ENCODE measurements around the gene SLA2. TPM values are rescaled to one million over a fixed set of nuclear protein-coding genes. Genes with fewer than 3 reads are reported as not detected.

Gene SLA2
- total and polyA plus RNA-seq, 5 donors from 2014 or later = 11.9 to 39.4 (median 16.3) TPM

DNA sequence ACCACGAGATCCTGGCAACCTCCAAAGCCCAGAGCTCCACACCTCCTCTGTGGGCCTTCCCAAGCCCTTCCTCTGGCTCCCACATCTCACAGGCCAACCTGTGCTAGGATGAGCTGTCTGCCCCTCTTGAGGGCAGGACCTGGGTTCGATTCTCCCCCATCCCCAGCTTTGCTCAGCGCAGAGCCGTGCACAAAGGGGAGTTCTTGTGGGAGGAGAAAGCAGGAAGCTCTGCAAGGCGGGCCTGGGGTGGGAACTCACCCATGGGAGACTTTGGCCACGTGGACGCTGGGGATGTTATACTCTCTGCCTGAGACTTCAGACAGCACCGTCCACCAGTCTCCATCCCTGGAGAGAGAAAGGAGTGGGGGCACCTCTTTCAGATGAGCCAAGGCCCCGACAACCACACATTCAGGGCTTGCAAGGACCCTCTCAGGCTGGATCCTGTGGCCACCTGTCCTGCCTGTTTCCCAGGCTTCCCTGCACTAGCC, 12.7 kb downstream of the SLA2 start:
- DNase-seq = no peak
- Mint-ChIP-seq H3K4me3 (no peak overlapping the region), H3K27ac (peak overlapping the region in 2 of 3 donors; percentile 29 to 69), H3K27me3 (no peaks in the 10 kb centered on the region), H3K36me3 (peaks cover 30% of the 10 kb centered on the region), H3K4me1 (peaks cover 10 to 50% (median 26%) of the 10 kb centered on the region in 4 donors), H3K9me3 (no peaks in the 10 kb centered on the region)
- Histone ChIP-seq H3K4me3 (ENCODE audit: low read depth, low read length) (no peak overlapping the region), H3K4me1 (ENCODE audit: control insufficient read depth, insufficient read depth, low read length, poor library complexity, severe bottlenecking) (peaks cover 24% of the 10 kb centered on the region), H3K27me3 (ENCODE audit: control insufficient read depth, insufficient read depth, low read length) (no peaks in the 10 kb centered on the region), H3K36me3 (ENCODE audit: control insufficient read depth, insufficient read depth, low read length) (peaks cover 63% of the 10 kb centered on the region), H3K27ac (ENCODE audit: insufficient read depth, low read length, poor library complexity, severe bottlenecking) (peak overlapping the region; percentile 14), H3K9me3 (ENCODE audit: control insufficient read depth in 2 of 2, low read length in 2 of 2) (no peaks in the 10 kb centered on the region)
- no peak for ATAC-seq (ENCODE audit: low read depth in 2 of 2)

DNA sequence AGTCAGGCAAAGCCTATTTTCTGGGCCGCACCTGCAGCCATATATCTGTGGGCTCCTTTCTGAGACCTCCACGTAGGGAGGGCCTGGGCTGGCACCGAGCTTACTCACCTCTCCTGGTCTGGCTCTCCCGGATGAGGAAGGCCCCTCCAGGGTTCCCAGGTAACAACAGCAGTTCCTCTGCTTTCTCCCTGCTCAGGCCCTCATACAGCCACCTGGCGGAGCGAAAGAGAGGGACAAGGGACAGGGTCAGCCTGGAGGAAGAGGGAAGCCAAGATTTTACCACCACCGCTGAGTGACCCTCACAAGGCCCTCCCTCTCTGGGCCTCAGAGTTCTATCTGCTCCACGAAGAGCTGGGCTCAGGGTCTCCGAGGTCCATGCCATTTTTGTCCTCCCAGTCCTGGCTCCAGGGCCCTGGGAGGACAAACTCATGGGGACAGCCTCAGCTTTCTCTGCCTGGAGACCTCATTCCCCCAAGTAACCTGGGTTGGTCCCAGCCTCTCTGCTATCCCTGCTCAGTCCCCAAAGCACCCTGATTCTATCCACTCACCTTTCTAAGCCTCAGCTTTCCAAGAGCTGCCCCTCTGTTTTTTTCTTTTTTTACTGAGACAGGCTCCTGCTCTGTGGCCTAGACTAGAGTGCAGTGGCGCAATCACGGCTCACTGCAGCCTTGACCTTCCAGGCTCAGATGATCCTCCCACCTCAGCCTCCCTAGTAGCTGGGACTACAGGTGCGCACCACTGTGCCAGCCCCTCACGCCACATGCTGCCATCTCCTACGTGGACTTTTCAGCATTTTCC, 13.3 kb downstream of the SLA2 start:
- peaks cover 10 to 54% (median 29%) of the 10 kb centered on the region in 4 donors for H3K4me1 Mint-ChIP-seq
- H3K4me3 ChIP-seq (ENCODE audit: low read depth, low read length) = no peak overlapping the region
- peaks cover 26% of the 10 kb centered on the region for H3K4me1 ChIP-seq (ENCODE audit: control insufficient read depth, insufficient read depth, low read length, poor library complexity, severe bottlenecking)
- ATAC-seq (ENCODE audit: low read depth in 2 of 2) = no peak
- H3K36me3 ChIP-seq (ENCODE audit: control insufficient read depth, insufficient read depth, low read length) = peaks cover 67% of the 10 kb centered on the region
- H3K27ac ChIP-seq (ENCODE audit: insufficient read depth, low read length, poor library complexity, severe bottlenecking) = peak overlapping the region; percentile 14
- no peaks in the 10 kb centered on the region for H3K9me3 Mint-ChIP-seq
- no peak for DNase-seq
- H3K9me3 ChIP-seq (ENCODE audit: control insufficient read depth in 2 of 2, low read length in 2 of 2) = no peaks in the 10 kb centered on the region
- H3K4me3 Mint-ChIP-seq = peak overlapping the region in 1 of 4 donors; percentile 22
- H3K36me3 Mint-ChIP-seq = peaks cover 31% of the 10 kb centered on the region
- H3K27me3 ChIP-seq (ENCODE audit: control insufficient read depth, insufficient read depth, low read length) = no peaks in the 10 kb centered on the region
- peak overlapping the region in 2 of 3 donors; percentile 97 to 99 for H3K27ac Mint-ChIP-seq
- no peaks in the 10 kb centered on the region for H3K27me3 Mint-ChIP-seq

DNA sequence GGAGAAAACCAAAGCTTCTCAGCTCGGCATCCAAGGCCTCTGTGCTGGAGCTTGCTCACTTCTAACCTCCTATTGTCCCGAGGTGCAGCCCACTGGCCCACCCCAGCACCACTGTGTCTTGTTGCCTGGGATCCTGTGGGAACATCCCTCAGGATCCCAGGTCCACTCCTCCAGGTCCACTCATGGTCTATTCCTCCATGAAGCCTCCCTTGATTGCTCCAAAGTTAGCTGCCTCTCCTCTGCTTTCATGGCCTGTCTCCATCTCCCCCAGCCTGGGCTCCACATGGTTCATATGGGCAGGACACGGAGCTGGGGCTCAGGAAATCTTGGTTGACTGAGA, 13.9 kb downstream of the SLA2 start:
- peaks cover 31% of the 10 kb centered on the region for H3K36me3 Mint-ChIP-seq
- Histone ChIP-seq H3K27me3 (ENCODE audit: control insufficient read depth, insufficient read depth, low read length) (no peaks in the 10 kb centered on the region), H3K36me3 (ENCODE audit: control insufficient read depth, insufficient read depth, low read length) (peaks cover 73% of the 10 kb centered on the region), H3K27ac (ENCODE audit: insufficient read depth, low read length, poor library complexity, severe bottlenecking) (no peak overlapping the region), H3K9me3 (ENCODE audit: control insufficient read depth in 2 of 2, low read length in 2 of 2) (no peaks in the 10 kb centered on the region), H3K4me3 (ENCODE audit: low read depth, low read length) (no peak overlapping the region), H3K4me1 (ENCODE audit: control insufficient read depth, insufficient read depth, low read length, poor library complexity, severe bottlenecking) (peaks cover 26% of the 10 kb centered on the region)
- peak overlapping the region; percentile 97 to 99 (median 97) for H3K27ac Mint-ChIP-seq
- no peak for ATAC-seq (ENCODE audit: low read depth in 2 of 2)
- H3K4me3 Mint-ChIP-seq = peak overlapping the region in 2 of 4 donors; percentile 39 to 68
- H3K27me3 Mint-ChIP-seq = no peaks in the 10 kb centered on the region
- no peaks in the 10 kb centered on the region for H3K9me3 Mint-ChIP-seq
- no peak for DNase-seq
- peaks cover 10 to 57% (median 32%) of the 10 kb centered on the region in 4 donors for H3K4me1 Mint-ChIP-seq

DNA sequence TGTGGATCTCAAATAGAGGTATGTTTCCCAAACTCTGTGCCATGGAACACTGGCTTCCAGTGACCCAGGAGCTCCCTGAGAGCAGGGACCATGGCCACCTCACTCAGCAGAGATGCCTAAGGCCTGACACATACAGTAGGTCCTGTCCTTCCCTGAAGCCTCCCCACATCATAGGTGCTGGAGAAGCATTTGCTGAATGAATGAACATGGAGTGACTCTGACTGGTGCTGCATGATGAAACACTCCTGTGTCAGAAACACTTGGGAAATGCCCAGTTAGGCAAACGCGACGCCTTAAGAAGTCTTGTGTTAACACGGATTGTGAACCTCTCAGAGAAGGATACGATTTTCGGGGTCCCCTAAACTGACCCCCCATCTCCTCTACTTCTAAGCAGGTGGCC, 14.3 kb downstream of the SLA2 start:
- Mint-ChIP-seq H3K27me3 (no peaks in the 10 kb centered on the region), H3K36me3 (peaks cover 36% of the 10 kb centered on the region), H3K27ac (peak overlapping the region; percentile 97 to 99 (median 97)), H3K9me3 (no peaks in the 10 kb centered on the region), H3K4me3 (peak overlapping the region in 2 of 4 donors; percentile 39 to 68), H3K4me1 (peaks cover 10 to 61% (median 36%) of the 10 kb centered on the region in 4 donors)
- H3K36me3 ChIP-seq (ENCODE audit: control insufficient read depth, insufficient read depth, low read length) = peaks cover 75% of the 10 kb centered on the region
- ATAC-seq (ENCODE audit: low read depth in 2 of 2) (no peak), DNase-seq (no peak)
- no peak overlapping the region for H3K4me3 ChIP-seq (ENCODE audit: low read depth, low read length)
- H3K4me1 ChIP-seq (ENCODE audit: control insufficient read depth, insufficient read depth, low read length, poor library complexity, severe bottlenecking) = peaks cover 26% of the 10 kb centered on the region
- H3K9me3 ChIP-seq (ENCODE audit: control insufficient read depth in 2 of 2, low read length in 2 of 2) = no peaks in the 10 kb centered on the region
- no peaks in the 10 kb centered on the region for H3K27me3 ChIP-seq (ENCODE audit: control insufficient read depth, insufficient read depth, low read length)
- H3K27ac ChIP-seq (ENCODE audit: insufficient read depth, low read length, poor library complexity, severe bottlenecking) = peak overlapping the region; percentile 69

DNA sequence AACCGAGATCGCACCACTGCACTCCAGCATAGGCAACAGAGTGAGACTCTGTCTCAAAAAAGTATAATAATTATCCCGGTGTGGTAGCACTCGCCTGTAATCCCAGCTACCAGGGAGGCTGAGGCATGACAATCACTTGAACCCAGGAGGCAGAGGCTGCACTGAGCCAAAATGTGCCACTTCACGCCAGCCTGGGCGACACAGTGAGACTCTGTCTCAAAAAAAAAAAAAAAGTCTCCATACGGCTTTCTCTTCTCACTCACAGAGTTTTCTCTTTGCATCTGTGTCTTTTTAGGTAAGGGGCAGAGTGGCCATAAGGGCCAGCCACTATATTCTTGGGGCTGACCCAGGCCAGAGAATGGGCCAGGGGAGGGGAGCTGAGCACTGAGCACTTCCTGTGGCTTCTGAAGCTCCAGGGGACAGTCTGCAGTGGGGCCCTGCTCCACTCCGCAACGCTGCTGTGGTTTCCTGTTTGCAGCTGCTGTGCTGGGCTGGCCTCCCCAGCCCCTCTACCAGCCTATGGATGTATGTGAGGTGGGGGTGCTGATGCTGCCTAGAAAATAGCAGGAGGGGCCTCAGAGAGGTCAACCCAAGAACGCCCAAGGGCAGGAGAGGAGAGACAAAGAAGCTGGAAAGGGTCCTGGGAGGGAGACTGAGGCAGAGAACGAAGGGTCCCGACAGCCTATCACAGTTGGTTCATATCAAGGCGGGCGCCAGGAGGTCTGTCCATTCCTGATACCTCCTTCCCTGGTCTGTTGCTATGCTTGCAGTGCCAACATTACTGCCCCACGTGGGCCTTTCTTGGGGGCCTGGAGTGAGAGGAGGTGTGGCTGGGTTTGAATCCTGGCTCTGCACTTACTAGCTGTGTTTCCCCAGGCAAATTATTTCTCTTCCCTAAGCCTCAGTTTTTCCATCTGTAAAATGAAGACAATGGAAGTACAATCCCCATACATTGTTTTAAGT, 16.0 kb downstream of the SLA2 start:
- Mint-ChIP-seq H3K9me3 (no peaks in the 10 kb centered on the region), H3K36me3 (peaks cover 36% of the 10 kb centered on the region), H3K4me3 (peak overlapping the region; percentile 60 to 90 (median 81)), H3K27ac (peak overlapping the region; percentile 96 to 99 (median 97)), H3K4me1 (peaks cover 10 to 61% (median 37%) of the 10 kb centered on the region in 4 donors), H3K27me3 (no peaks in the 10 kb centered on the region)
- ATAC-seq (ENCODE audit: low read depth in 2 of 2) = peak; percentile 90 to 91
- Histone ChIP-seq H3K4me3 (ENCODE audit: low read depth, low read length) (peak overlapping the region; percentile 54), H3K27me3 (ENCODE audit: control insufficient read depth, insufficient read depth, low read length) (no peaks in the 10 kb centered on the region), H3K9me3 (ENCODE audit: control insufficient read depth in 2 of 2, low read length in 2 of 2) (no peaks in the 10 kb centered on the region), H3K4me1 (ENCODE audit: control insufficient read depth, insufficient read depth, low read length, poor library complexity, severe bottlenecking) (peaks cover 26% of the 10 kb centered on the region), H3K27ac (ENCODE audit: insufficient read depth, low read length, poor library complexity, severe bottlenecking) (peak overlapping the region; percentile 69), H3K36me3 (ENCODE audit: control insufficient read depth, insufficient read depth, low read length) (peaks cover 66% of the 10 kb centered on the region)
- peak in 2 of 3 donors; percentile 48 to 78 for DNase-seq

DNA sequence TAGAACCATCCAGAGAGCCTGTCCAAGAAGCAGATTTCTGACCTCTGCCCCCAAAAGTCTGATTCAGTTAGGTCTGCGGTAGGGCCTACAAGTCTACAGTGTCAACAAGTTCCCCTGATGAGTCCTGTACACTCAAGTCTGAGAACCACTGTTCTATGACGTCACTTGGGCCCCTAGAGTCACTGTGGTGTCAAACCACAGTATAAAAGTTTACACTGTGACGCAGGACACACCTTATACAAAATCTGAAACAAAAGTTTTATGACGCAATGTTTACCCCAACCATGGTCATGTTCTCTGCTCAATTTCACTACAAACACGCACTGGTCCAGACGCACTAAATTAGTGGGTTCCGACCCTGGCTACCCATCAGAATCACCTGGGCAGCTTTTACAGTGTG, 17.9 kb downstream of the SLA2 start:
- Mint-ChIP-seq H3K4me1 (peaks cover 16 to 67% (median 45%) of the 10 kb centered on the region in 4 donors), H3K27me3 (no peaks in the 10 kb centered on the region), H3K27ac (peak overlapping the region; percentile 69 to 80 (median 74)), H3K4me3 (peak overlapping the region in 1 of 4 donors; percentile 26), H3K36me3 (peaks cover 44% of the 10 kb centered on the region), H3K9me3 (no peaks in the 10 kb centered on the region)
- Histone ChIP-seq H3K27me3 (ENCODE audit: control insufficient read depth, insufficient read depth, low read length) (no peaks in the 10 kb centered on the region), H3K27ac (ENCODE audit: insufficient read depth, low read length, poor library complexity, severe bottlenecking) (no peak overlapping the region), H3K9me3 (ENCODE audit: control insufficient read depth in 2 of 2, low read length in 2 of 2) (no peaks in the 10 kb centered on the region), H3K36me3 (ENCODE audit: control insufficient read depth, insufficient read depth, low read length) (peaks cover 70% of the 10 kb centered on the region), H3K4me3 (ENCODE audit: low read depth, low read length) (no peak overlapping the region), H3K4me1 (ENCODE audit: control insufficient read depth, insufficient read depth, low read length, poor library complexity, severe bottlenecking) (peaks cover 26% of the 10 kb centered on the region)
- ATAC-seq (ENCODE audit: low read depth in 2 of 2) = no peak
- no peak for DNase-seq

DNA sequence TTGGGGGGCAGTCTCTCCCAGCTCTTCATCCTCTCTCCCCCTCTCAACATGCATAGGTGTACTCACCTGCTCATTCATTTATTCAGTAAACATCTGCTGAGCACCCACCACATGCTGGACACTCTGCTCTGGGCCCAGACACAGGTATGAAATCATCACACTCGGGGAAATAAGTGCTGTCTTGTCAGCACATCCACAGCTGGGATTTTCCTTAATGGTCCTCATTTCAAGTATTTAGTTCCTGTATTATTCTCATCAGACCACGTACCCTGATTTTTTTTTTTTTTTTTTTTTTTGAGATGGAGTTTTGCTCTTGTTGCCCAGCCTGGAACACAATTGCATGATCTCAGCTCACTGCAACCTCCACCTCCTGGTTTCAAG, 21.1 kb downstream of the SLA2 start:
- ATAC-seq (ENCODE audit: low read depth in 2 of 2) (no peak), DNase-seq (no peak)
- Histone ChIP-seq H3K4me1 (ENCODE audit: control insufficient read depth, insufficient read depth, low read length, poor library complexity, severe bottlenecking) (peaks cover 17% of the 10 kb centered on the region), H3K27me3 (ENCODE audit: control insufficient read depth, insufficient read depth, low read length) (no peaks in the 10 kb centered on the region), H3K27ac (ENCODE audit: insufficient read depth, low read length, poor library complexity, severe bottlenecking) (no peak overlapping the region), H3K4me3 (ENCODE audit: low read depth, low read length) (no peak overlapping the region), H3K36me3 (ENCODE audit: control insufficient read depth, insufficient read depth, low read length) (peaks cover 51% of the 10 kb centered on the region), H3K9me3 (ENCODE audit: control insufficient read depth in 2 of 2, low read length in 2 of 2) (no peaks in the 10 kb centered on the region)
- Mint-ChIP-seq H3K27me3 (no peaks in the 10 kb centered on the region), H3K4me1 (peaks cover 10 to 49% (median 33%) of the 10 kb centered on the region in 4 donors), H3K36me3 (peaks cover 43% of the 10 kb centered on the region), H3K27ac (peak overlapping the region; percentile 76 to 91 (median 89)), H3K9me3 (no peaks in the 10 kb centered on the region), H3K4me3 (no peak overlapping the region)

All from CD4-positive, CD25-positive, alpha-beta regulatory T cell (primary cell).